IMR-90 (cell line): ENCODE data around the gene NADSYN1. TPM values are rescaled to one million over a fixed set of nuclear protein-coding genes. Genes with fewer than 3 reads are reported as not detected.

Experiments used
- ATAC-seq: fragments of 200-7000 bp; cut with Tn5 transposase; 2 replicates; pipeline ENCODE4 v1.9.1; 2020; ENCODE audit warnings: low read depth, mild to moderate bottlenecking, moderate library complexity
- BruUV-seq: library from RNA; stranded (reverse); fragments of 400-500 nt; replicated peaks from 2 replicates; lab custom pipeline; 2021; lab: Mats Ljungman, UMichigan
- CTCF ChIA-PET: fragments of 300-600 bp; formaldehyde crosslinking; extraction: SDS; loops from one replicate; lab custom pipeline; 2021; ENCODE audit warnings: antibody characterized with exemption; lab: Yijun Ruan, JAX
- POLR2A ChIA-PET: fragments of 300-600 bp; sonication (Branson Sonifier 250); formaldehyde crosslinking; loops from one replicate; lab custom pipeline; 2022; ENCODE audit warnings: antibody characterized with exemption; ENCODE audit not compliant: unreplicated experiment; lab: Charles Lee
- DNase-seq: peaks from one replicate; pipeline ENCODE4 v3.0.0; 2013
- H2AFZ ChIP-seq: replicated peaks from 2 replicates; pipeline ENCODE3; 2013; ENCODE audit warnings: low read length, mild to moderate bottlenecking; ENCODE audit not compliant: poor library complexity
- H2AK5ac ChIP-seq: 2 replicates; pipeline ENCODE4 v1.6.1; 2013; ENCODE audit warnings: low read depth, low read length, inconsistent platforms
- H2AK9ac ChIP-seq: replicated peaks from 2 replicates; pipeline ENCODE3; 2013; ENCODE audit warnings: mild to moderate bottlenecking, low read depth, low read length, moderate library complexity; ENCODE audit not compliant: poor library complexity
- H2BK120ac ChIP-seq: 2 replicates; pipeline ENCODE4 v1.6.1; 2013; ENCODE audit warnings: low read depth, low read length, inconsistent platforms
- H2BK15ac ChIP-seq: 3 replicates; pipeline ENCODE4 v1.6.1; 2013; ENCODE audit warnings: low read depth, low read length, inconsistent platforms
- H2BK20ac ChIP-seq: 2 replicates; pipeline ENCODE4 v1.6.1; 2013; ENCODE audit warnings: low read depth, mild to moderate bottlenecking, inconsistent platforms, low read length, moderate library complexity
- H2BK5ac ChIP-seq: 2 replicates; pipeline ENCODE4 v1.6.1; 2013; ENCODE audit warnings: mild to moderate bottlenecking, low read depth, low read length, inconsistent platforms; ENCODE audit not compliant: poor library complexity, severe bottlenecking
- H3K14ac ChIP-seq: replicated peaks from 2 replicates; pipeline ENCODE4 v1.6.1; 2013; ENCODE audit warnings: low read depth, low read length, inconsistent platforms
- H3K18ac ChIP-seq: 2 replicates; pipeline ENCODE4 v1.6.1; 2013; ENCODE audit warnings: low read depth, low read length, control low read depth
- H3K23ac ChIP-seq: 2 replicates; pipeline ENCODE4 v1.6.1; 2013; ENCODE audit warnings: low read depth, low read length, inconsistent platforms
- H3K27ac ChIP-seq: 2 replicates; pipeline ENCODE4 v1.5.1; 2013; ENCODE audit warnings: mild to moderate bottlenecking, control low read depth, low read length; ENCODE audit not compliant: insufficient read depth
- H3K27me3 ChIP-seq: 2 replicates; pipeline ENCODE4 v1.6.1; 2013; ENCODE audit warnings: low read length; ENCODE audit not compliant: control insufficient read depth, insufficient read depth
- H3K36me3 ChIP-seq: 2 replicates; pipeline ENCODE4 v1.6.1; 2013; ENCODE audit warnings: low read length, mixed read lengths; ENCODE audit not compliant: control insufficient read depth, insufficient read depth
- H3K4ac ChIP-seq: 2 replicates; pipeline ENCODE4 v1.6.1; 2013; ENCODE audit warnings: low read depth, low read length, inconsistent platforms
- H3K4me1 ChIP-seq: 2 replicates; pipeline ENCODE4 v1.6.1; 2013; ENCODE audit warnings: low read length, mixed read lengths; ENCODE audit not compliant: control insufficient read depth, insufficient read depth
- H3K4me2 ChIP-seq: 2 replicates; pipeline ENCODE4 v1.6.1; 2013; ENCODE audit warnings: low read depth, mild to moderate bottlenecking, control low read depth, low read length, moderate library complexity
- H3K4me3 ChIP-seq: 2 replicates; pipeline ENCODE4 v1.5.1; 2013; ENCODE audit warnings: low read depth, mild to moderate bottlenecking, control low read depth, low read length, moderate library complexity; ENCODE audit not compliant: insufficient read depth
- H3K56ac ChIP-seq: 2 replicates; pipeline ENCODE4 v1.6.1; 2013; ENCODE audit warnings: low read length, inconsistent platforms; ENCODE audit not compliant: insufficient read depth; ENCODE audit errors: extremely low read depth
- H3K79me1 ChIP-seq, 2 experiments: 2 replicates each; pipeline ENCODE4 v1.6.1; 2013; ENCODE audit warnings: low read length in 2 of 2, inconsistent platforms in 1 of 2, low read depth in 1 of 2
- H3K9ac ChIP-seq: 2 replicates; pipeline ENCODE4 v1.6.1; 2013; ENCODE audit warnings: low read depth, low read length, control low read depth
- H3K9me1 ChIP-seq: 2 replicates; pipeline ENCODE4 v1.6.1; 2013; ENCODE audit warnings: low read length, inconsistent platforms; ENCODE audit not compliant: insufficient read depth
- H3K9me3 ChIP-seq: 2 replicates; pipeline ENCODE4 v1.6.1; 2013; ENCODE audit warnings: low read length; ENCODE audit not compliant: control insufficient read depth, insufficient read depth
- H4K20me1 ChIP-seq: 2 replicates; pipeline ENCODE4 v1.6.1; 2013; ENCODE audit warnings: low read length, inconsistent platforms; ENCODE audit not compliant: insufficient read depth
- H4K5ac ChIP-seq: 2 replicates; pipeline ENCODE4 v1.6.1; 2013; ENCODE audit warnings: mild to moderate bottlenecking, low read depth, low read length, control low read depth
- H4K8ac ChIP-seq, 2 experiments: 2 replicates each; pipeline ENCODE4 v1.6.1; 2013; ENCODE audit warnings: low read depth in 2 of 2, low read length in 2 of 2, control low read depth in 1 of 2, inconsistent platforms in 1 of 2
- H4K91ac ChIP-seq: 2 replicates; pipeline ENCODE4 v1.6.1; 2013; ENCODE audit warnings: low read depth, low read length, inconsistent platforms; ENCODE audit not compliant: insufficient read depth
- MXI1 ChIP-seq: IDR thresholded peaks from 2 replicates; pipeline ENCODE4 v1.6.1; 2012; ENCODE audit warnings: low read depth, mild to moderate bottlenecking, low read length, moderate library complexity, borderline replicate concordance
- WGBS, 2 experiments: methylation state at CpG; one replicate each; pipeline versions ENCODE4 v1.1.5 to v1.1.7; 2013; ENCODE audit warnings: missing lambda C conversion rate in 2 of 2; ENCODE audit not compliant: insufficient read length in 1 of 2; ENCODE audit errors: extremely low coverage in 2 of 2; 5-methylcytosine and 5-hydroxymethylcytosine counted together
- dilution Hi-C: fragments of 300-500 bp; cut with HindIII; formaldehyde crosslinking; loops from one replicate; pipeline ENCODE4 v1.14.3; 2018; ENCODE audit warnings: low sequenced_read_pairs; ENCODE audit not compliant: unreplicated experiment
- in situ Hi-C: fragments of 300-500 bp; cut with MboI; formaldehyde crosslinking; loops from 3 replicates; pipeline ENCODE4 v1.14.3; 2019; ENCODE audit warnings: low sequenced_read_pairs, inconsistent platforms, mixed read lengths
- intact Hi-C: fragments of 100-400 bp; cut with micrococcal nuclease; formaldehyde crosslinking; loops from 2 replicates; pipeline ENCODE4 v1.10.0; 2022
- polyA plus RNA-seq, 3 experiments: library from polyadenylated mRNA; depleted of rRNA; stranded (reverse); fragments of >200 nt; gene quantifications; 2 replicates each; pipeline ENCODE4 v1.2.3, GENCODE V29; 2012; ENCODE audit warnings: low replicate concordance in 1 of 3
- total RNA-seq: library from RNA; depleted of rRNA; stranded (reverse); fragments of >200 nt; gene quantifications from 2 replicates; pipeline ENCODE4 v1.2.3, GENCODE V29; 2012

Gene NADSYN1
- total and polyA plus RNA-seq, 2 of the 4 experiments (the other 2 are of a cell fraction) = 69.5 to 70.4 TPM

- Histone ChIP-seq H4K5ac (no peak overlapping the region), H2BK120ac (no peak overlapping the region), H3K56ac (no peak overlapping the region), H3K14ac (no peak overlapping the region), H2AFZ (no peak overlapping the region), H3K27me3 (no peaks in the 10 kb centered on the region), H3K23ac (no peak overlapping the region), H4K91ac (no peak overlapping the region), H3K27ac (no peak overlapping the region), H2BK5ac (no peak overlapping the region), H3K79me1 (no peaks in the 10 kb centered on the region), H3K4me2 (no peak overlapping the region), H3K18ac (no peak overlapping the region), H3K36me3 (peaks cover 29% of the 10 kb centered on the region), H3K9ac (no peak overlapping the region), H3K4ac (no peak overlapping the region), H2AK5ac (no peak overlapping the region), H4K20me1 (no peaks in the 10 kb centered on the region; the same call in 1 of the 2 replicates), H3K4me1 (no peaks in the 10 kb centered on the region), H2BK15ac (no peak overlapping the region), H2BK20ac (no peak overlapping the region), H3K4me3 (no peak overlapping the region), H4K8ac (no peak overlapping the region), H2AK9ac (no peak overlapping the region), H3K9me1 (0 out of 2 replicates have a peak, but pooled peaks cover 4% of the 10 kb centered on the region), H3K9me3 (no peaks in the 10 kb centered on the region)
- dilution Hi-C loops = no loop called here
- CTCF ChIA-PET = no interaction called here
- DNase-seq (no peak), ATAC-seq (no peak)
- 97% methylated on average over 4 of the region's 6 CpGs; no CpG with 5 or more reads in 1 of the 2 experiments for WGBS, 2 experiments
- in situ Hi-C loops = no loop called here
- no peak for TF ChIP-seq MXI1
- BruUV-seq = no TSS peak
- POLR2A ChIA-PET = no interaction called here
- intact Hi-C loops = no loop called here
Observed at GRCh38 chr11:71440021-71440755, 12.8 kb upstream of the NADSYN1 start.
